Activated T-helper 1 cell treated with Interleukin-2 at 50 U/mL for 16 hours (primary cell): ENCODE results near the gene DIABLO.
"Not testable (repeated sequence)": the region's sequence is repeated elsewhere in the genome, so short reads cannot be mapped to it uniquely, and the experiment has no call there.

Source experiments
- DNase-seq: peaks from one replicate; pipeline ENCODE4 v3.0.0-alpha.2; 2020; ENCODE audit warnings: low read depth

DIABLO gene

GRCh38 chr12:122208073-122208820, 17.6 kb downstream of the DIABLO start:
- no peak for DNase-seq

GRCh38 chr12:122207391-122207790, 18.5 kb downstream of the DIABLO start:
- no peak for DNase-seq

GRCh38 chr12:122206976-122207375, 18.9 kb downstream of the DIABLO start:
- DNase-seq: no peak

- no peak for DNase-seq
Observed at GRCh38 chr12:122206111-122206881, 19.6 kb downstream of the DIABLO start.

GRCh38 chr12:122205053-122205925, 20.6 kb downstream of the DIABLO start:
- no peak for DNase-seq

GRCh38 chr12:122204167-122205052, 21.4 kb downstream of the DIABLO start:
- no peak for DNase-seq

- DNase-seq: peak; percentile 45
Observed at GRCh38 chr12:122203301-122204166, 22.3 kb downstream of the DIABLO start, which contains the start of gene B3GNT4. B3GNT4 (plus strand) TSS chr12:122203709; CDS start chr12:122204619, 910 bp downstream.

- DNase-seq: not testable (repeated sequence)
Observed at GRCh38 chr12:122202811-122203210, 23.0 kb downstream of the DIABLO start.

GRCh38 chr12:122202017-122202416, 23.8 kb downstream of the DIABLO start:
- no peak for DNase-seq

- DNase-seq: no peak
Observed at GRCh38 chr12:122201381-122201780, 24.5 kb downstream of the DIABLO start.

GRCh38 chr12:122200541-122201175, 25.2 kb downstream of the DIABLO start:
- no peak for DNase-seq

- DNase-seq: no peak
Observed at GRCh38 chr12:122199484-122200355, 26.1 kb downstream of the DIABLO start.

- DNase-seq: no peak
Observed at GRCh38 chr12:122197612-122197966, 28.3 kb downstream of the DIABLO start.

- DNase-seq: no peak
Observed at GRCh38 chr12:122195405-122195804, 30.4 kb downstream of the DIABLO start.

- no peak for DNase-seq
Observed at GRCh38 chr12:122194804-122195203, 31.0 kb downstream of the DIABLO start.

GRCh38 chr12:122192441-122192840, 33.4 kb downstream of the DIABLO start:
- DNase-seq: no peak

GRCh38 chr12:122190842-122191668, 34.8 kb downstream of the DIABLO start:
- DNase-seq: peak; percentile 33
